K562 (cell line): Measurements from ENCODE around the gene ROS1.

Source experiments
- BCLAF1 ChIP-seq, 2 experiments: fragments of 450-650 bp in 1 of 2; IDR thresholded peaks; 2 replicates each; pipeline ENCODE4 v1.6.1; 2011 to 2017; ENCODE audit warnings: low read depth in 2 of 2, antibody characterized with exemption in 1 of 2, borderline replicate concordance in 1 of 2, low read length in 1 of 2, mild to moderate bottlenecking in 1 of 2, mixed read lengths in 1 of 2; ENCODE audit not compliant: control insufficient read depth in 1 of 2
- EP300 ChIP-seq: IDR thresholded peaks from 2 replicates; pipeline ENCODE4 v1.6.1; 2012; ENCODE audit warnings: low read length, improper control_type of control experiment
- ESRRA ChIP-seq: fragments of 450-650 bp; IDR thresholded peaks from 2 replicates; pipeline ENCODE4 v1.6.1; 2014; ENCODE audit warnings: low read depth, mild to moderate bottlenecking, moderate library complexity, borderline replicate concordance
- FOXK2 ChIP-seq, 2 experiments: fragments of 450-650 bp; IDR thresholded peaks in 1 of 2; conservative IDR thresholded peaks in 1 of 2; 2 replicates each; pipeline ENCODE4 v1.6.1; 2016; ENCODE audit warnings: low read depth in 2 of 2, mild to moderate bottlenecking in 1 of 2
- HDAC2 ChIP-seq: fragments of 450-650 bp; IDR thresholded peaks from 2 replicates; pipeline ENCODE4 v1.6.1; 2016; ENCODE audit warnings: mild to moderate bottlenecking
- REST ChIP-seq, 2 experiments: fragments of 450-650 bp; formaldehyde crosslinking in 1 of 2; IDR thresholded peaks; 2 replicates each; pipeline versions ENCODE4 v1.4.0 to v1.6.1; 2014 to 2020; ENCODE audit warnings: mild to moderate bottlenecking in 2 of 2, borderline replicate concordance in 1 of 2, low read depth in 1 of 2

GRCh38 chr6:117351521-117351920 lies 74.2 kb downstream of the ROS1 start:
- TF ChIP-seq REST (IDR thresholded peaks at IDR 0.05; ENCODE audit: borderline replicate concordance) (no peak), REST (CRISPR knock-in tag; IDR thresholded peaks at IDR 0.05; ENCODE audit: low read depth) (no peak), ESRRA (no peak), BCLAF1 (IDR thresholded peaks at IDR 0.05; ENCODE audit: borderline replicate concordance in 1 of 2, control insufficient read depth in 1 of 2, low read depth in 2 of 2, low read length in 1 of 2) (no peak), EP300 (no peak), FOXK2 (conservative IDR thresholded peaks at IDR 0.05 in 1 of 2, IDR thresholded peaks at IDR 0.05 in 1 of 2; ENCODE audit: low read depth in 2 of 2) (no peak), HDAC2 (no peak)
